Mononuclear cell (primary cell): ENCODE data around the gene INO80B. TPM values are rescaled to one million over a fixed set of nuclear protein-coding genes. Genes with fewer than 3 reads are reported as not detected.

ENCODE experiments used
- H3K27me3 ChIP-seq: 2 replicates; pipeline ENCODE4 v1.6.0; 2011; ENCODE audit warnings: low read length, control low read depth; ENCODE audit not compliant: insufficient read depth
- H3K4me1 ChIP-seq: 2 replicates; pipeline ENCODE4 v1.5.1; 2011; ENCODE audit warnings: mild to moderate bottlenecking, low read length, control low read depth; ENCODE audit not compliant: insufficient read depth
- H3K4me3 ChIP-seq: 2 replicates; pipeline ENCODE4 v1.5.1; 2011; ENCODE audit warnings: mild to moderate bottlenecking, low read length, moderate library complexity
- H3K9me3 ChIP-seq: 2 replicates; pipeline ENCODE4 v1.5.1; 2011; ENCODE audit warnings: low read depth, mild to moderate bottlenecking, control low read depth, low read length
- total RNA-seq: library from RNA; depleted of rRNA; stranded (reverse); fragments of >200 nt; gene quantifications from one replicate; pipeline ENCODE4 v1.2.3, GENCODE V29; 2012

The INO80B gene
- total RNA-seq, 1 donor = 15.3 TPM

GRCh38 chr2:74497777-74498499 lies 43.1 kb downstream of the INO80B start:
- no peaks in the 10 kb centered on the region for H3K9me3 ChIP-seq
- H3K4me1 ChIP-seq = peaks cover 41% of the 10 kb centered on the region
- H3K27me3 ChIP-seq = peaks cover 60% of the 10 kb centered on the region
- peak overlapping the region; percentile 36 for H3K4me3 ChIP-seq

- H3K9me3 ChIP-seq = no peaks in the 10 kb centered on the region
- peaks cover 68% of the 10 kb centered on the region for H3K27me3 ChIP-seq
- peaks cover 48% of the 10 kb centered on the region for H3K4me1 ChIP-seq
- H3K4me3 ChIP-seq = peak overlapping the region; percentile 36
These were observed 43.8 kb downstream of the INO80B start for GRCh38 chr2:74498500-74499266.

GRCh38 chr2:74499267-74499939 lies 44.5 kb downstream of the INO80B start, which contains the start of gene LBX2:
TSS of gene LBX2 (minus strand) at chr2:74499603. CDS start at chr2:74499537, 66 bp downstream.
- H3K9me3 ChIP-seq = no peaks in the 10 kb centered on the region
- H3K4me3 ChIP-seq = peak within 1 kb of the TSS; percentile 36
- peaks cover 68% of the 10 kb centered on the region for H3K27me3 ChIP-seq
- peaks cover 55% of the 10 kb centered on the region for H3K4me1 ChIP-seq

GRCh38 chr2:74499940-74500577 lies 45.2 kb downstream of the INO80B start:
- Histone ChIP-seq H3K27me3 (peaks cover 68% of the 10 kb centered on the region), H3K4me1 (peaks cover 62% of the 10 kb centered on the region), H3K4me3 (no peak overlapping the region), H3K9me3 (no peaks in the 10 kb centered on the region)

- H3K27me3 ChIP-seq = peaks cover 68% of the 10 kb centered on the region
- H3K4me1 ChIP-seq = peaks cover 67% of the 10 kb centered on the region
- H3K9me3 ChIP-seq = no peaks in the 10 kb centered on the region
- H3K4me3 ChIP-seq = no peak overlapping the region
These were observed 45.7 kb downstream of the INO80B start for GRCh38 chr2:74500578-74500946.

- no peaks in the 10 kb centered on the region for H3K9me3 ChIP-seq
- no peak overlapping the region for H3K4me3 ChIP-seq
- peaks cover 76% of the 10 kb centered on the region for H3K4me1 ChIP-seq
- H3K27me3 ChIP-seq = peaks cover 68% of the 10 kb centered on the region
These were observed 46.6 kb downstream of the INO80B start for GRCh38 chr2:74501335-74502071.

GRCh38 chr2:74502147-74502719 lies 47.3 kb downstream of the INO80B start:
- Histone ChIP-seq H3K4me1 (peaks cover 82% of the 10 kb centered on the region), H3K4me3 (peak overlapping the region; percentile 45), H3K9me3 (no peaks in the 10 kb centered on the region), H3K27me3 (peaks cover 64% of the 10 kb centered on the region)

- Histone ChIP-seq H3K27me3 (peaks cover 57% of the 10 kb centered on the region), H3K4me3 (peak overlapping the region; percentile 45), H3K4me1 (peaks cover 77% of the 10 kb centered on the region), H3K9me3 (no peaks in the 10 kb centered on the region)
These were observed 48.0 kb downstream of the INO80B start for GRCh38 chr2:74502720-74503505.

- Histone ChIP-seq H3K4me3 (peak overlapping the region; percentile 45), H3K9me3 (no peaks in the 10 kb centered on the region), H3K4me1 (peaks cover 75% of the 10 kb centered on the region), H3K27me3 (peaks cover 54% of the 10 kb centered on the region)
These were observed 48.9 kb downstream of the INO80B start for GRCh38 chr2:74503506-74504475.

GRCh38 chr2:74504591-74504990 lies 49.7 kb downstream of the INO80B start:
- Histone ChIP-seq H3K27me3 (peaks cover 52% of the 10 kb centered on the region), H3K4me3 (no peak overlapping the region), H3K9me3 (no peaks in the 10 kb centered on the region), H3K4me1 (peaks cover 67% of the 10 kb centered on the region)

GRCh38 chr2:74505448-74506246 lies 50.8 kb downstream of the INO80B start:
- Histone ChIP-seq H3K4me3 (no peak overlapping the region), H3K27me3 (peaks cover 52% of the 10 kb centered on the region), H3K9me3 (no peaks in the 10 kb centered on the region), H3K4me1 (peaks cover 63% of the 10 kb centered on the region)
